Measurements from ENCODE around the gene TENT5C. TPM values are rescaled to one million over a fixed set of nuclear protein-coding genes. Genes with fewer than 3 reads are reported as not detected.

Gene TENT5C
- total RNA-seq, 2 experiments from 2014 or later = 64.5 to 66.1 TPM

DNA sequence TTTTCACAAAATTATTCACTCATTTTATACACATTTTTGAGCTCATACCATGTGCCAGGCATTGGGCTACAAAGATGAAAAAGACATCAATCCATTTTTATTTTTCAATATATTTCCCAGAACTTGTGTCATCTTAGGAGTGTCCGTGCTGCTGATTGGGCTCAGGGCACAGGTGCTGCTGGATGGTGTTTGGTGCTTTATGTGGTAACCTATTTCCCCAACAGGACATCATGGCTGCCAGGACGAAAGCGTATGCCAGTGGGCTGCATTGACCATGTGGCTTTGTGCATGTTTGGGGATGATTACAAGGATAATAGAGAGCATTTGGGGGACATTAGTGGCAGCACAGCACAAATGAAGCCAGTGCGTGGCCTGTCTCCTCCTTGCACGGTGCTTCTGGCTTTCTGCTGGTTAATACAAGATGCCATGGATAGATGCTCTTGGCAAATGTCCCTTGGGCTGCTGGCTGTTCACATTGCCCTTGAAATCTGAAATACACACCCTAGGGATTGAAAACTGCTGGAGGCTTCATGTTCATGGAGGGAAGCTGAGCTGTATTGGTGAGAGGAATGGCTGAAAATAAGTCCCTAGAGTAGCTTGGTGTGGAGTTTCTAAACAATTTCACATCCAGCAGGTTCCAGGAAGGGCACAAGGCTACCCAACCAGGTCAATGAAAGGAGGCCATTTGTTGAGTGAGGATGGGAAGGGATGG lies 52.3 kb downstream of the TENT5C start:
- H3K4me3 Mint-ChIP-seq = peak overlapping the region; percentile 60
- no peak for DNase-seq
- H3K36me3 Mint-ChIP-seq (ENCODE audit: low read depth) = peaks cover 19% of the 10 kb centered on the region
- H3K27me3 Mint-ChIP-seq = no peaks in the 10 kb centered on the region
- H3K9me3 Mint-ChIP-seq = peaks cover 13% of the 10 kb centered on the region
- ChIA-PET CTCF (interaction anchor here (0.7 to 8.3 kb wide), 5 partner anchors 17 to 1952 kb away, joined by 3 to 66 read pairs (median 3); partner anchors contain the start of gene TENT5C), POLR2A (interaction anchor here (0.6 to 21.3 kb wide), 8 partner anchors 8 to 291 kb away, joined by 3 to 512 read pairs (median 8); partner anchors contain the start of genes MAN1A2 and TENT5C)
- peaks cover 97% of the 10 kb centered on the region for H3K4me1 Mint-ChIP-seq
- H3K27ac Mint-ChIP-seq = peak overlapping the region; percentile 91

DNA sequence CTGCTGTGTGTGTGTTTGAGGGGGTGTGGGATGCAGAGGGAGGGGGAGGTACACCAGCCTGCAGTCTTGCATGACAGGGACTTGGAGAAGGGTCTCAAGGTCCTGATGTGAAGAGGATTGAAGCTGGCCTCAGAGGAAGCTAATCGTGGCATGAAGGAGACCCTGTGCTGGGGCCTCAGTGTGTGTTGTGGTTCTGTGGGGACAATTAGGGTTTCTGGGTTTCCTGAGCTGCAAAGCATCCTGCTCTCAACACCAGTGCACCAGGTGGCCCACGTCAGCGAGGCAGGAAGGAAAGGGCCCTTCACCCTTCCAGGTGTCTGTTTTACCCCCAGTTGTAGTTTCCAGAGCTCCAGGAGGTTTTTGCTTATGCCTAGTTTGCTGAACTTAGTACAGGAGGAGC lies 52.8 kb downstream of the TENT5C start:
- Mint-ChIP-seq H3K4me1 (peaks cover 97% of the 10 kb centered on the region), H3K27me3 (no peaks in the 10 kb centered on the region), H3K36me3 (ENCODE audit: low read depth) (peaks cover 19% of the 10 kb centered on the region), H3K9me3 (peaks cover 13% of the 10 kb centered on the region), H3K4me3 (peak overlapping the region; percentile 60), H3K27ac (peak overlapping the region; percentile 91)
- POLR2A ChIA-PET = interaction anchor here (0.6 to 21.3 kb wide), 7 partner anchors 9 to 291 kb away, joined by 3 to 512 read pairs (median 8); partner anchors contain the start of genes MAN1A2 and TENT5C
- CTCF ChIA-PET = interaction anchor here (0.6 to 8.3 kb wide), 6 partner anchors 15 to 298 kb away, joined by 3 to 66 read pairs (median 4); partner anchors contain the start of gene TENT5C
- DNase-seq = peak; percentile 87

DNA sequence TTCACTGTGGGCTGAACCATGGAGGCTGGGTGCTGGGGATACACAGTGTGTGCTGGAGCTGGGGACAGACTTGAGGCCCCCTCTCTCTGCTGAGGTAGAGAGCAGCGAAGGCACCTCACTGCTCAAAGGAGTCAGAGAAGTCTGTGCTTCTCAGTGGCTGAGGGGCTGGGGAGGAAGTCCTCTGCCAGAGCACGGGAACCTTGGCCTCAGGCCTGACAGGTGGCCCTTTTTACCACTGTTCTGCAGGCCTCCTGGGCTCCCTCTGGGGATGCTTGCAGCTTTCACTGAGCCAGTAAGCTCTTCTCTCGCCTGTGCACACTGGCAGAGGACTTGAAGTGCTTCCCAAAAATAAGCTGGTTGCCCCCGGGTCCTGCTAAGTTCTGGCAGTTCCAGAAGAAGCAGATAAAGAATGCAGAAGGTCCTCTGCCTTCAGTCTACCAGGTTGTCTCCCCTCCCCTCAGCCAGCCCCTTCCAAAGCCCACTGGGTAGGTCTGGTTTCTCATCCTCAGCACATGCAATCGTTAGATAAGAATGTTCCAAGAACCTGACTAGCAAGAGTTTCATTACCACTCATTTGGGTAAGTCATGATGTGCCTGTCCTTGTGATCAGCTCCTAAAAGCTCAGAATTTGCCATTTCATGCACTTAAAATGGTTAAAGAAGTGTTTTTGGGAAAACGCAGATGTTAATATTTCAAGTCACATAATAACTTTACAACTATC lies 53.9 kb downstream of the TENT5C start:
- Mint-ChIP-seq H3K36me3 (ENCODE audit: low read depth) (peaks cover 19% of the 10 kb centered on the region), H3K4me1 (peaks cover 97% of the 10 kb centered on the region), H3K4me3 (peak overlapping the region; percentile 47), H3K9me3 (peaks cover 13% of the 10 kb centered on the region), H3K27ac (peak overlapping the region; percentile 91), H3K27me3 (no peaks in the 10 kb centered on the region)
- DNase-seq = peak; percentile 46
- ChIA-PET POLR2A (interaction anchor here (0.8 to 21.3 kb wide), 7 partner anchors 10 to 124 kb away, joined by 3 to 512 read pairs (median 8); partner anchors contain the start of gene TENT5C), CTCF (interaction anchor here (1.1 to 8.3 kb wide), 3 partner anchors 15 to 52 kb away, joined by 3 to 66 read pairs (median 49); partner anchors contain the start of gene TENT5C)

DNA sequence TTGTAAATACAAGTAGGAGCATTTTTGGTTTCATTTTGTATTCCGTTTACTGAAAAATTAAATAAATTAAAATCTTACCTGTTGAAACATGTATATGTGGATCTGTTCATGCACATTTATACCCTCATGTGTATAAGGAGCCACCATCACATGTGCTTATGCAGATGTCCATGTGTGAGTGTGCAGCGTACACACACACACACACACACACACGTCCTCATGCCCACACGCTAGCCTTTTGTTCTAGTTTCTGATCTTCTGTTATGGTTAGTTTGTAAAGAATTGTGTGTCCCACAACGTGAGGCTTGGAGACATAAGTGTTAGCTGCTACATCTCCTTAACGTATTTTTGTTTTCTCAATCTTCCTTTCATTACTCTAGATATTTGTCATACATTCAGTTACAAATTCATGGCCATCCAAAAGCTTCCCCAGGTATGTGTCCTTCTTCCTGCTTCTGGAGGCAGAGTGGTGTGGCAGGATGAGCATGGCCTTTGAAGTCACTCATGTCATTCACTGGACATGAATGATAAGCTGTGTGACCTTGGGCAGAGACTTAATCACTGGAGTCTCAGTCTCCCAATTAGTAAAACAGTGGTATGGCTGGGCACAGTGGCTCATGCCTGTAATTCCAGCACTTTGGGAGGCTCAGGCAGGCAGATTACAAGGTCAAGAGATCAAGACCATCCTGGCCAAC lies 54.6 kb downstream of the TENT5C start:
- ChIA-PET POLR2A (interaction anchor here (0.6 to 21.3 kb wide), 8 partner anchors 11 to 125 kb away, joined by 3 to 512 read pairs (median 6); partner anchors contain the start of gene TENT5C), CTCF (interaction anchor here (7.9 to 8.3 kb wide), 2 partner anchors 14 to 53 kb away, joined by 49 to 66 read pairs; partner anchors contain the start of gene TENT5C)
- Mint-ChIP-seq H3K4me1 (peaks cover 97% of the 10 kb centered on the region), H3K27me3 (no peaks in the 10 kb centered on the region), H3K9me3 (peaks cover 13% of the 10 kb centered on the region), H3K4me3 (peak overlapping the region; percentile 30), H3K27ac (peak overlapping the region; percentile 91), H3K36me3 (ENCODE audit: low read depth) (peaks cover 19% of the 10 kb centered on the region)
- no peak for DNase-seq

DNA sequence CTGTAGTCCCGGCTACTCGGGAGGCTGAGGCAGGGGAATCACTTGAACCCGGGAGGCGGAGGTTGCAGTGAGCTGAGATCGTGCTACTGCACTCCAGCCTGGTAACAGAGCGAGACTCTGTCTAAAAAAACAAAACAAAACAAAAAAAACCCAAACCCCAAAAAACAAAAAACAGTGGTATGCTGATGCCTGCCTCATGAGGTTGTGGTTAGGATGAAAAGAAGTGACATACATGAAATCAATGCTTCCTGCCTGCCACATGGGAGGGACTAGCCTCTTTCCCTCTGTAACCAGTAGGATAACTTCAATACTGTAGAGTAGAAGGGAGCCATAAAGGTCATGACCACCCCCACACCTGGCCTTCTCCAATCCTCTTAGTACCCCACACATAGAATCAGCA lies 55.2 kb downstream of the TENT5C start:
- H3K36me3 Mint-ChIP-seq (ENCODE audit: low read depth) = peaks cover 22% of the 10 kb centered on the region

DNA sequence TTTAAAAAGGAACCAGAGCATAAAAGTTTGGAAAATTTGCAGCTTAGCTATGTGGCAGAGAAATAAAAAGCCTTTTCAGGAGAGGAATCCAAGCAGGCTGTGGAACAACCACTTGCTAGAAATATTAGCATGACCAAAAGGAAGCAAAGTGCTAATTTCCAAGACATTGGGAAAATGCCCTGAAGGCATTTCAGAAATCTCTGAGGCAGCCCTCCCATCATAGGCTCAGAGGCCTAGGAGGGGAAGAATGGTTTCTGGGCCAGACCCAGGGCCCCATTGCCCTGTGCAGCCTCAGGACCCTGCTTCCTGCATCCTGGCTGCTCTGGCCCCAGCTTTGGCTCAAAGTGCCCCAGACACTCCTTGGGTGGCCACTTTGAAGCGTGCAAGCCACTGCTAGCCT lies 56.8 kb downstream of the TENT5C start:
- peak overlapping the region; percentile 47 for H3K27ac Mint-ChIP-seq
- POLR2A ChIA-PET = interaction anchor here (4.2 to 21.3 kb wide), 2 partner anchors 8 to 49 kb away, joined by 46 to 512 read pairs; partner anchors contain the start of gene TENT5C
- H3K36me3 Mint-ChIP-seq (ENCODE audit: low read depth) = peaks cover 26% of the 10 kb centered on the region
- H3K4me3 Mint-ChIP-seq = no peak overlapping the region
- H3K27me3 Mint-ChIP-seq = no peaks in the 10 kb centered on the region
- H3K9me3 Mint-ChIP-seq = peaks cover 17% of the 10 kb centered on the region
- DNase-seq = no peak
- CTCF ChIA-PET = interaction anchor here (1.3 to 8.3 kb wide), 2 partner anchors 12 to 56 kb away, joined by 7 to 49 read pairs; partner anchors contain the start of gene TENT5C
- peaks cover 94% of the 10 kb centered on the region for H3K4me1 Mint-ChIP-seq

More for the DNA sequence above, 55.2 kb downstream of the TENT5C start:
- Mint-ChIP-seq H3K27me3 (no peaks in the 10 kb centered on the region), H3K4me1 (peaks cover 97% of the 10 kb centered on the region), H3K9me3 (peaks cover 13% of the 10 kb centered on the region), H3K27ac (peak overlapping the region; percentile 91), H3K4me3 (peak overlapping the region; percentile 30)
- ChIA-PET CTCF (interaction anchor here (7.9 to 8.3 kb wide), 2 partner anchors 14 to 53 kb away, joined by 49 to 66 read pairs; partner anchors contain the start of gene TENT5C), POLR2A (interaction anchor here (0.6 to 21.3 kb wide), 4 partner anchors 16 to 48 kb away, joined by 3 to 512 read pairs (median 4); partner anchors contain the start of gene TENT5C)
- DNase-seq = peak; percentile 59

DNA sequence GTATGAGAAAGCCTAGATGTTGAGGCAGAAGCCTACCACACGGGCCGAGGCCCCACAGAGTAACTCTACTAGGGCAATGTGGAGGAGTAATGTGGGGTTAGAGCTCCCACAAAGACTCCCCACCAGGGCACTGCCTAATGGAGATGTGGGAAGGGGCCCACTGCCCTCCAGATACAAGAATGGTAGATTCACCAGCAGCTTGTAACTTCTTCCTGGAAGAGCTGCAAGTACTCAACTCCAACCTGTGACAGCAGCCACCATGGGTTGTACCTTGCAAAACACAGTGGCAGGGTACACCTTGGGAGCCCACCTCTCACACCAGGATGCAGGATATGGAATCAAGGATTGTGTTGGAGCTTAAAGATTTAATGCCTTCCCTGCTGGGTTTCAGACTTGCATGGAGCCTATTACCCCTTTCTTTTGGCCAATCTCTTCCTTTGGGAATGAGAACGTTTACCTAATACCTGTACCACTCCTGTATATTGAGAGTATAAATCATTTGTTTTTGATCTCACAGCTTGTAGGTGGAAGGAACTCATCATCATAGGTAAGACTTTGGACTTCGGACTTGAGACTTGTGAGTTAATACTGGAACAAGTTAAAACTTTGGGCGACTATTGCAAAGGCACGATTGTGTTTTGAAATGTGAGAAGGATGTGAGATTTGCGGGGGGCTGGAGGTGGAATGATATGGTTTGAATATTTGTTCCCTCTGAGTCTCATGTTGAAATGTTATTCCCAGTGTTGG lies 57.5 kb downstream of the TENT5C start:
- ChIA-PET CTCF (interaction anchor here (1.3 to 8.3 kb wide), 2 partner anchors 12 to 57 kb away, joined by 7 to 49 read pairs; partner anchors contain the start of gene TENT5C), POLR2A (interaction anchor here (1.3 to 21.3 kb wide), 4 partner anchors 8 to 50 kb away, joined by 3 to 512 read pairs (median 26); partner anchors contain the start of gene TENT5C)
- no peaks in the 10 kb centered on the region for H3K27me3 Mint-ChIP-seq
- H3K27ac Mint-ChIP-seq = peak overlapping the region; percentile 92
- peaks cover 17% of the 10 kb centered on the region for H3K9me3 Mint-ChIP-seq
- DNase-seq = no peak
- H3K36me3 Mint-ChIP-seq (ENCODE audit: low read depth) = peaks cover 31% of the 10 kb centered on the region
- H3K4me1 Mint-ChIP-seq = peaks cover 92% of the 10 kb centered on the region
- no peak overlapping the region for H3K4me3 Mint-ChIP-seq

DNA sequence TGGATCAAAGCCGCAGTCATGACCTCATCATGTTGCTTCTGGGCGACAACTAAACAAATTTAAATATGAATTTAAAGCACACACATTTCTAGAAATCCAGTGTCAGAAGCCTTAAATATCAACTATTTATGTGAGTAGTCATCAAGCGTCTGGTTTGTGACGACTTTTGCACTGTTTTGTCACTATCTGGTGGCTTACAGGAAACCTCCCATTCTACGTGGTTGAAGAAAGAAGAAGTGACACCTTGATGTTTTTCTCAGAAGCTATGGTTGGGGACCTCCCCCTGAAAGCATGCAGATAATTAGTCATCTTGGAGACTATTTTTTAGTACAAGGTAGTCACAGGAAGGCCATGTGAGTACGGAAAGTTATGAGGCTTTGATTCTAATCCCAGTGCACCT lies 58.5 kb downstream of the TENT5C start:
- peaks cover 82% of the 10 kb centered on the region for H3K4me1 Mint-ChIP-seq
- peaks cover 31% of the 10 kb centered on the region for H3K36me3 Mint-ChIP-seq (ENCODE audit: low read depth)
- DNase-seq = peak; percentile 76
- ChIA-PET CTCF (interaction anchor here (0.6 to 8.3 kb wide), 7 partner anchors 8 to 129 kb away, joined by 3 to 49 read pairs (median 5); no protein-coding TSS in a partner anchor), POLR2A (interaction anchor here (1.3 to 21.3 kb wide), 5 partner anchors 9 to 130 kb away, joined by 3 to 512 read pairs (median 5); partner anchors contain the start of gene TENT5C)
- no peaks in the 10 kb centered on the region for H3K27me3 Mint-ChIP-seq
- peaks cover 17% of the 10 kb centered on the region for H3K9me3 Mint-ChIP-seq
- peak overlapping the region; percentile 8 for H3K4me3 Mint-ChIP-seq
- peak overlapping the region; percentile 92 for H3K27ac Mint-ChIP-seq

DNA sequence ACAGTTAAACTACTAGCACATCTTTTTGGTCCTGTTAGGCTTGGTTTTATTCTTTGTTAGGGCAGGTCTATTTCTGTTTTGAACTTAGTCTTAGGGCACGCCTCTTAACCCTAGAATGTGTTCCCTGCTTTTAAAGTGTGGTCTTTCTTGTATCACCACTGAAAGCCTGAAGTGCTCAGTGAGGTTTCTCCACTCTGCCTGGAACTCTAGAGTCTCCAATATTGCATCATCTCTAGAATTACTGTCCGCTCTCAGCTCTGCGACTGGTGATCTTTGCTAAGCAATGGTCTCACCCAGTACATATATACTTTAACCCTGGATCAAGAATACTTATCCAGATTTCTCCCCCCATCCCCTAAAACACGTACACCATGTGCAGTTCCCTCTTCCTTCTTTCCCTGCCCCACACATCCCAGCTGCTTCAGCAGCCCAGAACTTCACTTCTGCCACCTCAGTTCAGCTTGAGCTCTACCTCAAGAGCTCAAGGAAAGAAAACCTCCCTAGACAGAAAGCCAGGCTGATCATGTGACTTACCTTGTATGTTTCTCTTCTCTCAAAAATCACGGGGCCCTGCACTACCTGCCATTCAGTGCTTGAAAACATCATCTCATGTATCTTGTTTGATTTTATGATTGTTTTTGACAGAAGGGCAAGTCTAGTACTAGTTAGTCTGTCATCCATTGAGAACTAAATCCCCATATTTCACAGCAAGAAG lies 59.9 kb downstream of the TENT5C start:
- no peaks in the 10 kb centered on the region for H3K27me3 Mint-ChIP-seq
- no peak overlapping the region for H3K4me3 Mint-ChIP-seq
- H3K4me1 Mint-ChIP-seq = peaks cover 68% of the 10 kb centered on the region
- peaks cover 17% of the 10 kb centered on the region for H3K9me3 Mint-ChIP-seq
- ChIA-PET CTCF (interaction anchor here (1.1 to 8.3 kb wide), 3 partner anchors 9 to 131 kb away, joined by 6 to 49 read pairs (median 11); no protein-coding TSS in a partner anchor), POLR2A (interaction anchor here (0.7 to 21.3 kb wide), 7 partner anchors 8 to 131 kb away, joined by 3 to 512 read pairs (median 4); partner anchors contain the start of gene TENT5C)
- DNase-seq = no peak
- peaks cover 31% of the 10 kb centered on the region for H3K36me3 Mint-ChIP-seq (ENCODE audit: low read depth)
- H3K27ac Mint-ChIP-seq = peak overlapping the region; percentile 33

DNA sequence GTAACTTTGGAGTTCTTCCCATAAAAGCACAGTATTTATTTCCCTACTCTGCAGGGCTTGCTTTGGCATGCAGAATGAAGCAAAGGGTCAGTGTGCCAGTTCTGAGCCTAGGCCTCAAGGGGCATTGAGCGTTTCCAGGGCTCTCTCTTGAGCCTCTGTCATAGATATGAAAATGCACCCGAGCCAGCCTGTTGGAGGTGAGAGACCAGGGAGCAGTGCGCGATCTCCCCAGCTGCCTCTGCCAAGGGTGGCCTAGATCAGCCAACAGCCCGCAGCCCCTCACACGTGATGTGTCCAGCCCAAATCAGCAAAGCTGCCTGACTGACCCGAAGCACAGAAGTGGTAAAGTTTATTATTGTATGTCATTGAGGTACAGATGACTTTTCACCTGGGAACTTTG lies 63.7 kb downstream of the TENT5C start:
- ChIA-PET CTCF (interaction anchor here (1.0 to 1.4 kb wide), 2 partner anchors 14 to 541 kb away, joined by 3 to 4 read pairs; no protein-coding TSS in a partner anchor), POLR2A (no interaction called here)
- Mint-ChIP-seq H3K27me3 (no peaks in the 10 kb centered on the region), H3K4me3 (no peak overlapping the region), H3K36me3 (ENCODE audit: low read depth) (peaks cover 12% of the 10 kb centered on the region), H3K27ac (no peak overlapping the region), H3K4me1 (peaks cover 56% of the 10 kb centered on the region), H3K9me3 (peaks cover 4% of the 10 kb centered on the region)
- no peak for DNase-seq

Measured in activated CD4-positive, alpha-beta memory T cell treated with anti-CD3 and anti-CD28 coated beads, Interleukin-2, amount 10 ng/mL, durations not matched to agents 7 days and 5 days (primary cell).